Measurements from ENCODE around the gene SFT2D1.

The SFT2D1 gene

GRCh38 chr6:166306378-166307081, 35.8 kb downstream of the SFT2D1 start:
- no peak for DNase-seq

DNA sequence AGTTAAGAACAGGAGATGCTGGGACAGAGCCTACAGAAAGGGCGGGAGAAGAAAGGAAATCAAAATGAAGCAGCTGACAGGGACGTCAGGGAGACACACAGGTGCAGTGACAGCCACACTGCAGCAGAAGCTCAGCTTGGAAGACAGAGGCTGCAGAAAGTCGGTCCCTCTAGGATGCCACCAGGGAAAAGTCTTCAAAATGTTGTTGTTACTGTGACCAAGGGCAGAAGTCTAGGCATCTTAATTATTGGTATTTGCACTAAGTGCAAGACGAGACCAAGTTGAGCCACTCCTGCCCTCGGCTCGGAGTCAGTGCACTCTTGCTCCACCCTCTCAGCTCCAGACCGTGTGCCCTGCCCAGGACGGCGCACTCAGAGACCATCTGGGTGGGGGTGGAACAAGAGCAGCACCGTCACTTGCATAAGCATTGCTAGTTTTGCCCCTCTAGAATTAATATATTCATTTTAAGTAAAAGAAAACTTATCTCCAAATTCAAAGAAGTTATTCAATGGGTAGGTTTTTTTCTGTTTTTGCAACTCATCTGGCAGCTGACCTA, 36.7 kb downstream of the SFT2D1 start:
- no peak for DNase-seq

GRCh38 chr6:166304106-166304505, 38.2 kb downstream of the SFT2D1 start:
- DNase-seq = no peak

DNA sequence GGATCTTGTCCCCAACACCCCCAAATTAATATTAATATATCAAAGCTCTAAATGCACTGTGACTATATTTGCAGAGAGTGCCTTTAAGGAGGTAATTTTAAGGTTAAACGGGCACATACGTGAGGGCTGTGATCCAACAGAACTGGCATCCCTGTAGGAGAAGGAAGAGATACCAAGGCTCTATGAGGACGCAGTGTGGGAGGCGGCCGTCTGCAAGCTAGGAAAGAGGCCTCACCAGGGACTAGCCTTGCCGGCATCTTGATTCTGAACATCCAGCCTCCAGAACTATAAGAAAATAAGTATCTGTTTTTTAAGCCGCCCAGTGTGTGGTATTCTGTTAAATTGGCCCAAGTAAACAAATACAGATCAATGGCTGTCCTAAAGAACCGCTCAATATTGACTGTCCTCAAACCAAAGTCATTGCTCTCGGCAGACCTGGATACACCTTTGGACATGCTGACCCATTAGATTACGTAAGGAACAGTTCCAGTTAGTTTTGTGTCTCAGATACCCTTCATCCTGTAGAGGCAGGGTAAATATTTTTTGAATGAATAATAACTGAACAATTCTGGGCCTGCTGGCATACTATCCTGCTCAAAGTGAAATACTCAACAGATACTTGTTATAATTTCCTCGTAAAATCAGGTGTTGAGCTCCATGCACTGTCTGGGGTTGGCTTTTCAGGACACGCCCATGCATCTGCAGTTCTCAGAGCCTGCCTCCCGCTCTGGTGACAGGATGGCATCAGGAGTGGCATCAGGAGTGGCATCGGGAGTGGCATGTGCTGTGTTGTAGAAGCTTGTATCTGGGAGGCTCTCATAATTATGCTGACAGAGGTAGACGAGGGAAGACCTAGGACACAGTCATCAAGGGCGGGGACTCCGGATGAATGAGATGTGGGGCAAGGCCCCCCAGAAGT, 40.5 kb downstream of the SFT2D1 start:
- no peak for DNase-seq

- DNase-seq = no peak
Measured at GRCh38 chr6:166300357-166300987, 41.9 kb downstream of the SFT2D1 start.

DNA sequence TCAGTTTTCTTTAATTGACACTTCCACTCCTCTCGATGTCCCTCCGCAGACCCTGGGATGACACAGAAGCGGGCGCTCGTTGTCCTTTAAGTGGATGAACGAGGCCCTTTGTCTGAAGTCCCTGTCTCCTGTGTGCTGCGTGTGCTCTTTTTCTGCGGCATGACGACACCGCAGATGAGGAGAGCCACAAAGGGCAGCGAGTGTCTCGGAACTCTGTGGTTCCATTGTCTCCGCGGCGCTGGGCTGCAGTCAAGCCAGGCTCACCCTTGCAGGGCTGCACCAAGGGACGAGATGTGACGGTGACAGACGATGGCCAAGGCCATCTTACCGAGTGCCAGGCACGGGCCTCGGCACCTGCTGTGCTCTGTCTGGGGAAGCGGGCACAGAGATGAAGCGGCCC, 44.7 kb downstream of the SFT2D1 start:
- DNase-seq = no peak

DNA sequence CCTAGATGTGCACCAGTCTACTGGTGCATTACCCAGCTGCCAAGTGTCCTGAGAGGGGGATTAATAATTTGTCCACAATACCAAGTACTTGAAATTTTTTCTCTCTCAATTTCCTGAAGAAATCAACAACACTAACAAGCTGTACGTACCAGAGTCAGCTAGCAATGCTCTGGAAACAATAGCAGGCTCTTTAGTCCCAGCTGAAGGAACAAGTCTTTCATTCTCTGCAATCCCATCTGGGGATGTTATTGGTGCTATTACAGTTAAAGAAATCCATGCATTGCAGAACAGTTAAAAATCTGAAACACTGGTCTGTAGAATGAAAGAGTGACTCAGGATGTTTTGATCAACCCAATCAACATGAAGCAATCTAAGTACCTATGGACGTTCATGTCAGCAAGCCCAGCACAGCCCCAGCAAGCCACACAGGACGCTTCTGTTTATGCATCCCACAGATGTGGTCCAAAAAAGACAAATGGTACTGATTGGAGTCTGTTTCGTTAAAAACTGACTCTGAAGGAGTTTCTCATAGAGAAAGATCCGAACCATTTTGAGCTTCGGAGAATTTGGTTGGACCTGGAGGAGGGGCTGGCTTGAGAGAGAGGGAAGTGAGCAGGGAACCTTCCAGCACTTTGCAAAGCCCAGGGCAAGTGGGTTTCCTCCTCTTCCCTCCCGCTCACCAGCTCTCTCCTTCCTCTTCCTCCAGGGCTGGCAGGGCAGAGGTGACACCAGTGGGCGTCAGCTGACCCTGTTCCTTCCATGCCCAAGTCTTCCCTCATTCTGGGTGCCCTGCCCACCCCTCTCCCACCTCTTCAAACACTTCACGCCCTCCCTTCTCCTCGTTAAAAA, 46.1 kb downstream of the SFT2D1 start:
- no peak for DNase-seq

- DNase-seq = no peak
Measured at GRCh38 chr6:166293731-166294584, 48.4 kb downstream of the SFT2D1 start.

DNA sequence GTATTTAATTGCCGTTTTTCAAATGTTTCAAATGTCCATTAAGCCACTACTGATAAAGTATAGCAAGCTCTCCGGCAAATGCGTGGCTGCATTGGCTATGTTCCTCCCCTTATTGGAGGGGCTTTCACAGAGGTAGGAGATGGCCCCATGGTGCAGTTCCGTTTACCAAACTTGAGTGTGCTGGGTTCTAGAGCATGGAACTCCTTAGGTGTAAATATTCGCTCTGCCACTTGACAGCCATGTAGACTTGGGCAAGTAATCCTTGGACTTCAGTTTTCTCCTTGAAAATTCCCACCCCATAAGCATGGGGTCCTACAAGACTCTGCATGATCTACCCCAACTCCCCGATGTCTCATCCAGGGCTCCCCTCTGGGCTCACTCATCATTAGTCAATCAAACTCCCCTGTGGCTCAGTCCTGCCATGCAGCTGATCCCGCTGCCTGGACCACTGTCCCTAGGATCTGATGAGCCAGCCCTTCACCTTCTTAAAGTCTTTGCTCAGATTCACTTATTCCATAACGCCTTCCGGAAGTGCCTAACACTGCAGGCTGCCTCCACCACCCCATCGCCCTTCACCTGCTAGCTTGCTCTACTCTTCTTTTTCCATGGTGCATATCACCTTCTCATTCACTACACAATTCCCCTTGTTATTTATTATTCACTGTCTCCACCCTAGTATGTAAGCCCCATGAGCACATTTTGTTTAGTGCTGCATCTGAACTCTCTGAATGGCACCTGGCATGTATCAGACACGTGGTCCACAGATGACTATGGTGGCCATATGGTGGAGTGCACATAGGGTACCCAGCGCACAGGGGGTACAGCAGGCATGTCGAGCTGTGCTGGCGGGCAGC, 52.9 kb downstream of the SFT2D1 start:
- no peak for DNase-seq

DNA sequence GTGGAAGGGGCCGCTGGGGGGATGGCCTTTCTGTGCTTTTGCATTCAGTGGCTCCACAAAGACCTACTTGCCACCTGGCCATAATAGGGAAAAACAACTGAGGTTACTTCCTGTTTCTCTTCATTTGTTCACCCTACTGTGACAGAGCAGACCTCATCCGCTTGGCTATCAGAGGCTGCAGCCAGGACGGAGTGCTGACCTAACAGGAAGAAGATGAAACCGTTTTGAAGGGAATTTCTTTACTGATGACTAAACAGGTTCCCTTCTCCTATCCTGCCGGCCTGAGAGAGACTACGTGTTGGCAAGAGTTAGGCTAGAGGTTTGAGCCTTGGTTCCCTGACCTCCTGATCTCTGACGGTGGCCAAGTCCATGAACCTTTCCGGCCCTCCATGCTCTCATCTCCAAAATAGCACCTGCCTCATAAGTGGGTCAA, 55.5 kb downstream of the SFT2D1 start:
- DNase-seq = no peak

DNA sequence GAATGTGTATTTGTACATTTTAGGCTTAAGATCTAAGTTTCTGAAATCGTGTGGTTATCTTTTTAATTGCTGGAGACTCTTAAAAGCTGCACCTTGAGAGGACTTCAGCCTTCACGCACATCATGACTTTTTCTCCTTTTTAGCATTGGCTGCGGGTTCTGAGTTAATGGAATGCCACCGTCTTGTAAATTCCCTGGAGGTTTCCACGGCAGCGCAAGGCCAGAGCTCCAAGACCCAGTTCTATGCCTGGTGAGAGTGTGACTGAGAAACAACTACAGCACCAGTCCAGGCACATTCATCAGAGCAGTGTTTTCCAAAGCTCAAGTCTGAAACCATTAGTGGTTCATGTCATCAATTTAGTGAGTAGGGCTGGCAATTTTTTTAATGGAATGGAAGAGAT, 57.1 kb downstream of the SFT2D1 start:
- DNase-seq = no peak

GRCh38 chr6:166284640-166285039, 57.7 kb downstream of the SFT2D1 start:
- DNase-seq = no peak

DNA sequence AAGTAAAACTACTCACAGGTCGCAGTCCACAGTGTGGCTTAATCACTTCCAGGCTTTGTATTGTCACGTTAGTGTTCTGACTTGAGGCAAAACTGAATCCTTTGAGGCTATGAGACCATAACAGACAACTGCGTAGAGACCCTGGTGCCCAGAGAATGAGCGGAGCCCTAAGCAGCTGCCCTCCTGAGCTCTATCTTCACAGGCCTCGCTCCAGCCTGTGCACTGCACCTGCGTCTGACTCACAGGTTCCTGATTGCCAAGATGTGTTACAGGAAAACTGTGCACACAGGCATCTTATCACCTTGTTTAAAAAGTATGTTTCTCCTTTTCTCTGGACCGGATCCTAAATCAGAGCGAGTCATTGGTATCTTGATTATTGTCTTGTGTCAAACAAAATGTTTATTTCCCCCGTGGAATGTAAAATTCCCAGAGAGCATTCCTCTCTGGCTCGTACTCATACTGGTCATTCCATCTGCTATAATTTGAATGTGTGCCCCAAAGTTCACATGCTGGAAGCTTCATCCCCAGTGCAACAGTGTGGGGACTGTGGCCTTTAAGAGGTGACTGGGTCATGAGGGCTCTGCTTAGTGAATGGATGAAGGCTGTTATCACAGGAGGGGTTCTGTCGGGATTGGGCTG, 59.8 kb downstream of the SFT2D1 start:
- no peak for DNase-seq

DNA sequence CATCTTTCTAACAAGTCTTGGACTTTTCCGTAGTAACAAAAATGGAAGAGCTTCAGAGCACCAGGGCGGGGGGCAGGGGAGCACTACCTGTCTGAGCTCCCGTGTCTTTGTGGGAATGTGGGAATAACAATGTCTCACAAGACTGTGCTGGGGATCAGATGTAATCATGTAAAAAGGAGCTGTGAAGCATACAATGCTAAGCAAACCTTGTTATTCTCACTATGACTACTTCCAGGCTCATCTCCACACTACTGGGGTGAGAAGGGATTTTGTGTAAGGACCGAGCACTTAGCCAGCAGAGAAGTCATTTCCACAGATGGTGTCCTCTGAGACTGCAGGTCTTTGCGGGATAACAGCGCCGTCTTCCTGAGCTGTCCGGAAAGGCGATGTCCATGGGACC, 61.2 kb downstream of the SFT2D1 start:
- DNase-seq = no peak

GRCh38 chr6:166279393-166279679, 63.0 kb downstream of the SFT2D1 start:
- no peak for DNase-seq

DNA sequence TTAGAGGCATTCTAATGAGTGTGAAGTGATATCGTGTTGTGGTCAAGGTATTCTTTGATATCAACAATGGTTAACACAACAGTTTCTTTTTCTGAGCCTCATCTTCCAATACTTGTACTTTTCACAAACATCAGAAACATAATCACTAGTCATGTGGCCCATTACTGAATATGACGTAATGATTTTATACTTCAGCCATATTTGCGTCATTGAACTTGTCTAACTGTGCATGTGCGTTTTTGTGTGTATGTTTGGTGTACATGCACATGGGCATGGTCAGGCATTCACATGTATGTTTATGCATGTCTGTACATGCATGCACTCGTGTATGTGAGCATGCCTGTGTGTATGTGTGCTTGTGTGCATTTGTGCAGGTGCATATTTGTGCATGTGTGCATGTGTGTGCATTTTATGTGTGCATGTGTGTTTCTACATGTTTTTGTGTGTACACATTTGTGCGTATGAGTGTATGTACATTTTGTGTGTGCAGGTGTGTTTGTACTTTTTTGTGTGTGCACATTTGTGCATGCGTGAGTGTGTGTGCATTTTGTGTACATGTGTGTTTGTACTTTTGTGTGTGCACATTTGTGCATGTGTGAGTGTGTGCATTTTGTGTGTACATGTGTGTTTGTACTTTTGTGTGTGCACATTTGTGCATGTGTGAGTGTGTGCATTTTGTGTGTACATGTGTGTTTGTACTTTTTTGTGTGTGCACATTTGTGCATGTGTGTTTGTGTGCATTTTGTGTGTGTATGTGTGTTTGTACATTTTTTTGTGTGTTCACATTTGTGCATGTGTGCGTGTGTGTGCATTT, 63.6 kb downstream of the SFT2D1 start:
- DNase-seq = no peak

- no peak for DNase-seq
Measured at GRCh38 chr6:166277892-166278578, 64.3 kb downstream of the SFT2D1 start.

DNA sequence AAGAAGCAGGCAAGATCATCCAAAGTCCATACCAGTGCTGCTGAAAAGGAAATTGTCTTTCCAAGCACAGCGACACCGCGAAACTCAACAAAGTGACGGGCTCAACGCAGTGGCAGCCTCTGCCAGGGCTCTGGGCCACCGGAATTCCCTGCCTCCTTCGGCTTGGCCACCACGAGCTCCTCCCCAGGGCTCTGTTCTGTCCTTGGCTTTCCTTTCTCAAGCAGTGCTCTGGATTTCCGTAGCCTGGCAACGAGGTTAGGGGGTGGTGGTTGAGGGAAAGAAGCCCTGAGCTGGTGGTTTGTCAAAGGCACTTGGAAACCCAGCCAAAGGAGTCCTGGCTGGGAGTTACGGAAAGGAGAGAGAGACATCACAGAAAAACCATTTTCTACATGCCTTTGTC, 65.3 kb downstream of the SFT2D1 start:
- DNase-seq = no peak

GRCh38 chr6:166275714-166276166, 66.6 kb downstream of the SFT2D1 start:
- DNase-seq = no peak

Measured in COR-L47 (cell line).